Cardiac muscle cell (in vitro differentiated cells and primary cell): ENCODE data around the gene KLHL1. TPM values are rescaled to one million over a fixed set of nuclear protein-coding genes. Genes with fewer than 3 reads are reported as not detected.

Source experiments
- DNase-seq, 2 donors: peaks; one replicate each; pipeline versions ENCODE4 v3.0.0 to v3.0.0-alpha.2; 2010 to 2017; ENCODE audit warnings: low read depth in 1 of 2, low spot score in 1 of 2
- H3K27ac ChIP-seq: fragments of 200-600 bp; sonication (generic); 2 replicates; pipeline ENCODE4 v1.5.1; 2016
- H3K27me3 ChIP-seq: fragments of 200-600 bp; sonication (generic); 2 replicates; pipeline ENCODE4 v1.6.0; 2016; ENCODE audit warnings: control low read depth
- H3K36me3 ChIP-seq: fragments of 200-600 bp; sonication (generic); 2 replicates; pipeline ENCODE4 v1.5.1; 2016; ENCODE audit warnings: control low read depth
- H3K4me1 ChIP-seq: fragments of 200-600 bp; sonication (generic); 2 replicates; pipeline ENCODE4 v1.8.1; 2017; ENCODE audit warnings: low read depth, mild to moderate bottlenecking, mixed run types
- H3K4me3 ChIP-seq: fragments of 200-600 bp; sonication (generic); 2 replicates; pipeline ENCODE4 v1.5.1; 2016; ENCODE audit warnings: mild to moderate bottlenecking
- H3K9me3 ChIP-seq: fragments of 200-600 bp; sonication (generic); 2 replicates; pipeline ENCODE4 v1.5.1; 2017; ENCODE audit warnings: low read depth, mild to moderate bottlenecking, control low read depth
- polyA plus RNA-seq: library from polyadenylated mRNA; unstranded; fragments of >200 nt; fragmentation: Nextera tagmentation; extraction: Ambion mirVana; gene quantifications from 2 replicates; pipeline ENCODE4 v1.2.1, GENCODE V29; 2016
- total RNA-seq: library from RNA; depleted of rRNA; stranded (reverse); fragments of >200 nt; gene quantifications from 2 replicates; pipeline ENCODE4 v1.2.3, GENCODE V29; 2016
- TF ChIP-seq, protein P1 (sequence below): IDR thresholded peaks from 2 replicates; pipeline ENCODE4 v1.5.1; 2012; ENCODE audit warnings: low read depth, mild to moderate bottlenecking, low read length

Gene KLHL1
- total and polyA plus RNA-seq, 2 experiments from 2014 or later: not detected

DNA sequence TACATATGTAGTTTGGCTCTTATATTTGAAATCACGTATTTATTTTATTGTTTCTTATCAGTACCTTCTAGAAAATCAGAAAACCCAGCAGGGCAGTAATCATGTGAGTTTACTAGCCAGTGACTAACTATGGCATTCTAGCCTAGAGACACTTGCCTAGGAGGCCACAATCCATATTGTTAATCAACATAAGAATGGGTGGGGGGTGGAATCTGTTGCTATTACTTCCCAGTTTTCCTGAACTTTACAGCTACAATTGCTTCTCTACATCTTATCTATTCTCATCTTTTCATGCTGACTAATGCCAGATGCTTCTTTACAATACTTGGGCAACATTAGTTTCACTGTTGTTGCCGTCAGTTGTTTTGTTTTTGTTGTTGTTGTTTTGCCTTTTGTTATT is 19.3 kb downstream of the KLHL1 start:
- no peak overlapping the region for H3K27ac ChIP-seq
- DNase-seq: no peak
- TF ChIP-seq, protein P1, sequence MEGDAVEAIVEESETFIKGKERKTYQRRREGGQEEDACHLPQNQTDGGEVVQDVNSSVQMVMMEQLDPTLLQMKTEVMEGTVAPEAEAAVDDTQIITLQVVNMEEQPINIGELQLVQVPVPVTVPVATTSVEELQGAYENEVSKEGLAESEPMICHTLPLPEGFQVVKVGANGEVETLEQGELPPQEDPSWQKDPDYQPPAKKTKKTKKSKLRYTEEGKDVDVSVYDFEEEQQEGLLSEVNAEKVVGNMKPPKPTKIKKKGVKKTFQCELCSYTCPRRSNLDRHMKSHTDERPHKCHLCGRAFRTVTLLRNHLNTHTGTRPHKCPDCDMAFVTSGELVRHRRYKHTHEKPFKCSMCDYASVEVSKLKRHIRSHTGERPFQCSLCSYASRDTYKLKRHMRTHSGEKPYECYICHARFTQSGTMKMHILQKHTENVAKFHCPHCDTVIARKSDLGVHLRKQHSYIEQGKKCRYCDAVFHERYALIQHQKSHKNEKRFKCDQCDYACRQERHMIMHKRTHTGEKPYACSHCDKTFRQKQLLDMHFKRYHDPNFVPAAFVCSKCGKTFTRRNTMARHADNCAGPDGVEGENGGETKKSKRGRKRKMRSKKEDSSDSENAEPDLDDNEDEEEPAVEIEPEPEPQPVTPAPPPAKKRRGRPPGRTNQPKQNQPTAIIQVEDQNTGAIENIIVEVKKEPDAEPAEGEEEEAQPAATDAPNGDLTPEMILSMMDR: no peak

DNA sequence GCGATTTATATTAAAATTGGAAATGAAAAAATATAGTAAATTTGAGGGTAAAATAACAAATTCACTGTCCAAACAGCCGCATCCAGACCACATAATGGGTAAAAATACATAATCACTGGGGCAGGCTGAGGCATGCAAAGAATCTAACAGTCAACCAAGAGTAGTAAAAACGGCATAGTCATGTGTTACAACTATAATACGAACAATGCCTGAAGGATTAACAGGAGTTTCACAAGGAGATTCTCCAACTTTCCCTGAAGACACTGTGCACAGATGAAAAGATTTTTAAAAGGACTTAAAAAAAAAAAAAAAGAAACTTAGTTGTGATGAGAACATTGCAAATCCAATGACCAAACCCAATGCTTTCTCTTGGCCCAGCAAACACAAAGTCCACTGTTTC is 21.0 kb downstream of the KLHL1 start:
- TF ChIP-seq, protein P1: no peak
- Histone ChIP-seq H3K27me3 (no peaks in the 10 kb centered on the region), H3K27ac (no peak overlapping the region), H3K4me1 (no peaks in the 10 kb centered on the region), H3K9me3 (no peaks in the 10 kb centered on the region), H3K36me3 (no peaks in the 10 kb centered on the region), H3K4me3 (no peak overlapping the region)
- DNase-seq: no peak

More for the DNA sequence above, 19.3 kb downstream of the KLHL1 start:
- no peaks in the 10 kb centered on the region for H3K36me3 ChIP-seq
- H3K4me1 ChIP-seq: no peaks in the 10 kb centered on the region
- H3K9me3 ChIP-seq: no peaks in the 10 kb centered on the region
- H3K27me3 ChIP-seq: no peaks in the 10 kb centered on the region
- no peak overlapping the region for H3K4me3 ChIP-seq

DNA sequence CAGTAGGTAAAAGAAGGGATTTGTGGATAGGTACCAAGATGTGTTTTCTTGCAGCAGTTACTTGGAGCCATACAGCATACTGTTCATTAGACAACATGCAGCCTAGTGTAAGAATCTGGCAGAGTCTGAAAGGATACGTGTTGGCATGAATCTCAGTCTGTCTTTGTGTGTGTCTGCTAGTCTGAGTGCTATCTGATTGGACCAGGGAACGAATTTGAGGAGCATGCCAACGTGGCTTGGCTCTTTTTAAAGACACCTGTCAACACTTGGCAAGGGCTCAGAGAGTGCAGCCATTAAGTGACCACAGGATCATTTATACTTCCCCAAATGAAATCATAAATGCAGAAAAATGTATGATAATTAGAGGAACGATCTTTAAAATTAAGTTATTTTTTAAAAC is 28.2 kb downstream of the KLHL1 start:
- TF ChIP-seq, protein P1: no peak

DNA sequence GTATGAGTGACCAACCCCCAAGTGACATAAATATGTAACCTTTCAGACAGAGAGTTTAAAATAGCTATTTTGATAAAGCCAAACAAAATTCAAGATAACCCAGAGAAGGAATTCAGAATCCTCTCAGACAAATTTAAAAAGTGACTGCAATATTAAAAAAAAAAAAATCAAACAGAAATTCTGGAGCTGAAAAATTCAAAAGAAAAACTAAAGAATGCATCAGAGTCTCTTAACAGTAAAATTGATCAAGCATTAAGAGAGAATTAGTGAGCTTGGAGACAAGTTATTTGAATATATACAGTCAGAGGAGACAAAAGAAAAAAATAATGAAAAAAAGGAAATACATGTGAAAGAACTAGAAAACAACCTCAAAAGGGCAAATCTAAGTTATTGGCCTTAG is 53.7 kb downstream of the KLHL1 start:
- no peaks in the 10 kb centered on the region for H3K4me1 ChIP-seq
- H3K9me3 ChIP-seq: no peaks in the 10 kb centered on the region
- H3K27me3 ChIP-seq: no peaks in the 10 kb centered on the region
- no peak for DNase-seq
- TF ChIP-seq, protein P1: no peak
- H3K27ac ChIP-seq: no peak overlapping the region
- H3K4me3 ChIP-seq: no peak overlapping the region
- H3K36me3 ChIP-seq: no peaks in the 10 kb centered on the region

More for the DNA sequence above, 28.2 kb downstream of the KLHL1 start:
- no peaks in the 10 kb centered on the region for H3K36me3 ChIP-seq
- no peaks in the 10 kb centered on the region for H3K27me3 ChIP-seq
- no peak for DNase-seq
- H3K4me1 ChIP-seq: no peaks in the 10 kb centered on the region
- H3K27ac ChIP-seq: no peak overlapping the region
- no peaks in the 10 kb centered on the region for H3K9me3 ChIP-seq
- H3K4me3 ChIP-seq: no peak overlapping the region

DNA sequence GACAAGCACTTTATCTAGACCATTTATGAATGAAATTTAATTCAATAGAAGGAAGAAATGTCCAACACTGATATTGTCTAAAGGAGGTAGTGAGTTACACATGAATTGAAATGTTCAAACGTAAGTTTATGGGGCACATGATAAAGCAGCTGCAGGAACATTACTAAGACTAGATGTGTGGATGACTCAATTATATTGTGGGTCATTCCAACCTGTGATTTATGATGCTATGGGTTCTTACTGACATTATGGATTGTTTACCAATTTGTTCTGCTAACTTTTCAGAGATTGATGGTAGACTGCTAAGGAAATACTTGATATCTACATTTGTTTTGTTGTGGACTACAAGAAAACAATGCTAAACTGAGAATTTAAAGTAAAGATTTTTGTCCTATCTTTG is 56.7 kb downstream of the KLHL1 start:
- no peaks in the 10 kb centered on the region for H3K4me1 ChIP-seq
- DNase-seq: no peak
- no peaks in the 10 kb centered on the region for H3K9me3 ChIP-seq
- no peak overlapping the region for H3K27ac ChIP-seq
- no peaks in the 10 kb centered on the region for H3K27me3 ChIP-seq
- H3K36me3 ChIP-seq: no peaks in the 10 kb centered on the region
- TF ChIP-seq, protein P1: no peak
- no peak overlapping the region for H3K4me3 ChIP-seq

DNA sequence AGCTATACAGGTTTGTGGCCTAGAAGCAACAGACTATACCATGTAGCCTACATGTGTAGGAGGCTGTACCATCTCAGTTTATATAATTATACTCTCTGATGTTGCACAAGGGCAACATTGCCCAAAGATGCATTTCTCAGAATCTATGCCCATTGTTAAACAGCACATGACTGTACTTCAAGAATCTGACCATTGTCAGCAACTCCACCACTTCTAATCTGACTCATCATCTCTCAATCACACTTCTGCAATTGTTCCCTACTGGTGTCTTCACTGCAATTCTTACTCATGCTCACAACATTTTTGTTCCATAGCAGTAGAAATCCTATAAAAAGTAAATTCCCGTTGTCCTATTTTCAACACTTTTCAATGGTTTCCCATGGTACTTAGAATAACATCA is 64.6 kb downstream of the KLHL1 start:
- no peak for DNase-seq
- Histone ChIP-seq H3K27me3 (no peaks in the 10 kb centered on the region), H3K4me1 (no peaks in the 10 kb centered on the region), H3K9me3 (no peaks in the 10 kb centered on the region), H3K36me3 (no peaks in the 10 kb centered on the region), H3K4me3 (no peak overlapping the region), H3K27ac (no peak overlapping the region)
- TF ChIP-seq, protein P1: no peak
